Measurements from ENCODE around the gene HLF. TPM values are rescaled to one million over a fixed set of nuclear protein-coding genes. Genes with fewer than 3 reads are reported as not detected.
"Not testable (repeated sequence)": the region's sequence is repeated elsewhere in the genome, so short reads cannot be mapped to it uniquely, and the experiment has no call there.

Gene HLF
- total and polyA plus RNA-seq, 2 donors (not counting 1 experiment from before 2014, with no cell fraction given): 0.10 TPM; not detected in 1

DNA sequence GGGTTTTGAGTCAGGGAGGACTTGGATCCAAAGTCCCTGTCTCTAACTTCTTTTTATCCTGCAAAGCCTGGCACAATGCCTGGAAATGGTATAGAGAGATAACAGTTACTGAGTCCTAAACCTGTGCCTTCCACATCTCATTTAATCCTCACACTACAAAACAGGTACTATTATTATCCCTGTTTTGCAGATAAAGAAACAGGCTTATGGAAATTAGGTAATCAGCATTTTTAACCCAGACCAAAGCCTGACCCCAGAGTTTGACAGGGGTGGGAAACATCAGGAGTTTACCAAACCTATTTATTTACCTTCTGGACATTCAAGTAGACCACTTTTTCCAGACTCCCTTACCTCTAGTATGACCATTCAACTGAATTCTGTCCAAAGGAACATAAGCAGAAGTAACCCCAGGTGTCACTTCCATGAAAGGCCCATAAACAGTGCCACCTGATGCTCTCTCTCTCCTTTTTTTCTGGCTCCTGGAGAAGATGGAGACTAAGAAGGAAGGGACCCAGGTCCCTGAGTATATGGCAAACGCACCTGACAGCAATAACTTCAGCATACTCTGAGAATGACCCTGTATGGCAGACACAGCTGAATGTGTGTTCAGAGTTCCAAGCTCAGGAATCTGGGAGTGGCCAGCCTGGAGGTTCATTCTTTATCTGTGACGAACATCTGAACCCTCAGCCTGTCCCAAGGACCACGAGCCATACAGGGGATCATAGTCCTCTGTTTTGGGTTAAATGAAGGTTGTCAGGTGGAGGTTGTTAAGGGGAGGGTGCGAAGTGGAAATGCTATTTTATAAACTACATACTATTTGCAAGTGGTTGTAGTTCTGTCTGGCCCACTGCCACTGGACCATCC is 62.7 kb downstream of the HLF start:
- WGBS (ENCODE audit: insufficient coverage): 86% methylated on average over 2 of the region's 4 CpGs
- H3K4me2 ChIP-seq (replicated peaks; ENCODE audit: low read depth, low read length, poor library complexity, severe bottlenecking): no peak overlapping the region
- ATAC-seq (ENCODE audit: low read depth): no peak
- H3K9ac ChIP-seq (ENCODE audit: low read length): no peak overlapping the region
- no peaks in the 10 kb centered on the region for H3K9me3 ChIP-seq (ENCODE audit: control extremely low read depth in 1 of 3, control insufficient read depth in 2 of 3, insufficient read depth in 1 of 3, low read length in 2 of 3)
- intact Hi-C loops (cut with micrococcal nuclease): no loop called here
- Mint-ChIP-seq H3K4me3 (no peak overlapping the region), H3K27ac (no peak overlapping the region), H3K27me3 (peaks cover 14% of the 10 kb centered on the region), H3K9me3 (ENCODE audit: insufficient read depth) (no peaks in the 10 kb centered on the region), H3K4me1 (no peaks in the 10 kb centered on the region)
- H3K27me3 ChIP-seq (replicated peaks in 1 of 4; ENCODE audit: control extremely low read depth in 1 of 4, control insufficient read depth in 3 of 4, insufficient read depth in 4 of 4, low read length in 3 of 4): peaks cover 0 to 10% (median 0%) of the 10 kb centered on the region in 4 experiments
- TF ChIP-seq, protein P1, sequence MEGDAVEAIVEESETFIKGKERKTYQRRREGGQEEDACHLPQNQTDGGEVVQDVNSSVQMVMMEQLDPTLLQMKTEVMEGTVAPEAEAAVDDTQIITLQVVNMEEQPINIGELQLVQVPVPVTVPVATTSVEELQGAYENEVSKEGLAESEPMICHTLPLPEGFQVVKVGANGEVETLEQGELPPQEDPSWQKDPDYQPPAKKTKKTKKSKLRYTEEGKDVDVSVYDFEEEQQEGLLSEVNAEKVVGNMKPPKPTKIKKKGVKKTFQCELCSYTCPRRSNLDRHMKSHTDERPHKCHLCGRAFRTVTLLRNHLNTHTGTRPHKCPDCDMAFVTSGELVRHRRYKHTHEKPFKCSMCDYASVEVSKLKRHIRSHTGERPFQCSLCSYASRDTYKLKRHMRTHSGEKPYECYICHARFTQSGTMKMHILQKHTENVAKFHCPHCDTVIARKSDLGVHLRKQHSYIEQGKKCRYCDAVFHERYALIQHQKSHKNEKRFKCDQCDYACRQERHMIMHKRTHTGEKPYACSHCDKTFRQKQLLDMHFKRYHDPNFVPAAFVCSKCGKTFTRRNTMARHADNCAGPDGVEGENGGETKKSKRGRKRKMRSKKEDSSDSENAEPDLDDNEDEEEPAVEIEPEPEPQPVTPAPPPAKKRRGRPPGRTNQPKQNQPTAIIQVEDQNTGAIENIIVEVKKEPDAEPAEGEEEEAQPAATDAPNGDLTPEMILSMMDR (IDR thresholded peaks at IDR 0.05): no peak
- TF ChIP-seq EZH2 (IDR thresholded peaks at IDR 0.05; ENCODE audit: borderline replicate concordance, insufficient read depth, low read depth, low read length, poor library complexity, severe bottlenecking): no peak
- H3K27ac ChIP-seq (ENCODE audit: low read length in 2 of 2): no peak overlapping the region
- H2AFZ ChIP-seq (ENCODE audit: insufficient read depth, low read depth, low read length, poor library complexity, severe bottlenecking): no peak overlapping the region
- no peak for DNase-seq
- H3K79me2 ChIP-seq (ENCODE audit: control insufficient read depth, insufficient read depth, low read length): no peaks in the 10 kb centered on the region
- POLR2A ChIA-PET: no interaction called here
- H3K4me3 ChIP-seq (ENCODE audit: control extremely low read depth in 1 of 5, extremely low read depth in 1 of 5, insufficient read depth in 1 of 5, low read depth in 2 of 5, low read length in 4 of 5): no peak overlapping the region
- no peaks in the 10 kb centered on the region for H3K36me3 ChIP-seq (replicated peaks in 1 of 2; ENCODE audit: control extremely low read depth in 1 of 2, control insufficient read depth in 1 of 2, extremely low read depth in 1 of 2, insufficient read depth in 2 of 2, low read length in 1 of 2)
- CTCF ChIA-PET: interaction anchor here (1.1 kb wide), 1 partner anchor 19 kb away, joined by 3 read pairs; no protein-coding TSS in a partner anchor
- H4K20me1 ChIP-seq (ENCODE audit: control insufficient read depth, insufficient read depth, low read length, poor library complexity, severe bottlenecking): no peaks in the 10 kb centered on the region
- no peaks in the 10 kb centered on the region for H3K4me1 ChIP-seq (ENCODE audit: control insufficient read depth in 2 of 2, insufficient read depth in 2 of 2, low read length in 2 of 2)

DNA sequence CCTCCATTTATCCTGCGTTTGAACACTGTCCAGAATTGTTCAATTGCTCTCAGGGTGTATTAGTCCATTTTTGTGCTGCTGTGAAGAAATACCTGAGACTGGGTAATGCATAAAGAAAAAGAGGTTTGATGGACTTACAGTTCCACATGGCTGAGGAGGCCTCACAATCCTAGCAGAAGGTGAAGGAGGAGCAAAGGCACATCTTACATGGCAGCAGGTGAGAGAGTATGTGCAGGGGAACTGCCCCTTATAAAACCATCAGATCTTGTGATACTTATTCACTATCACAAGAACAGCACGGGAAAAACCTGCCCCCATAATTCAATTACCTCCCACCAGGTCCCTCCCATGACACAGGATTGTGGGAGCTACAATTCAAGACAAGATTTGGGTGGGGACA is 63.8 kb downstream of the HLF start:
- H3K4me3 Mint-ChIP-seq; H3K36me3 ChIP-seq (replicated peaks in 1 of 2; ENCODE audit: control extremely low read depth in 1 of 2, control insufficient read depth in 1 of 2, extremely low read depth in 1 of 2, insufficient read depth in 2 of 2, low read length in 1 of 2); CTCF ChIA-PET; H3K27ac ChIP-seq (ENCODE audit: low read length in 2 of 2); H2AFZ ChIP-seq (ENCODE audit: insufficient read depth, low read depth, low read length, poor library complexity, severe bottlenecking); intact Hi-C loops (cut with micrococcal nuclease); ATAC-seq (ENCODE audit: low read depth); POLR2A ChIA-PET; H3K9me3 ChIP-seq (ENCODE audit: control extremely low read depth in 1 of 3, control insufficient read depth in 2 of 3, insufficient read depth in 1 of 3, low read length in 2 of 3); H3K9me3 Mint-ChIP-seq (ENCODE audit: insufficient read depth); H3K4me1 Mint-ChIP-seq; H3K27me3 ChIP-seq (replicated peaks in 1 of 4; ENCODE audit: control extremely low read depth in 1 of 4, control insufficient read depth in 3 of 4, insufficient read depth in 4 of 4, low read length in 3 of 4); H3K9ac ChIP-seq (ENCODE audit: low read length); DNase-seq; H3K4me3 ChIP-seq (ENCODE audit: control extremely low read depth in 1 of 5, extremely low read depth in 1 of 5, insufficient read depth in 1 of 5, low read depth in 2 of 5, low read length in 4 of 5); H3K4me2 ChIP-seq (replicated peaks; ENCODE audit: low read depth, low read length, poor library complexity, severe bottlenecking); H3K27ac Mint-ChIP-seq; H4K20me1 ChIP-seq (ENCODE audit: control insufficient read depth, insufficient read depth, low read length, poor library complexity, severe bottlenecking); H3K4me1 ChIP-seq (ENCODE audit: control insufficient read depth in 2 of 2, insufficient read depth in 2 of 2, low read length in 2 of 2); H3K79me2 ChIP-seq (ENCODE audit: control insufficient read depth, insufficient read depth, low read length): not testable (repeated sequence)
- WGBS (ENCODE audit: insufficient coverage): 80% methylated on average over 1 of the region's 2 CpGs
- H3K27me3 Mint-ChIP-seq: peaks cover 14% of the 10 kb centered on the region
